IPS DF 19.7 (cell line): ENCODE results near the gene TFRC.
"Not testable (repeated sequence)": the region's sequence is repeated elsewhere in the genome, so short reads cannot be mapped to it uniquely, and the experiment has no call there.

Experiments used
- DNase-seq: peaks from one replicate; pipeline ENCODE4 v3.0.0-alpha.2; 2013; ENCODE audit warnings: low read depth, low spot score

The TFRC gene

GRCh38 chr3:196048922-196049598 is 32.8 kb downstream of the TFRC start:
- DNase-seq, result no peak

- no peak for DNase-seq
Observed at GRCh38 chr3:196047391-196048030, 34.4 kb downstream of the TFRC start.

GRCh38 chr3:196044513-196044912 is 37.4 kb downstream of the TFRC start:
- DNase-seq, result no peak

GRCh38 chr3:196042673-196043072 is 39.2 kb downstream of the TFRC start:
- DNase-seq, result no peak

GRCh38 chr3:196039359-196039758 is 42.5 kb downstream of the TFRC start:
- DNase-seq, result no peak

GRCh38 chr3:196026059-196026458 is 55.8 kb downstream of the TFRC start:
- DNase-seq, result not testable (repeated sequence)

- no peak for DNase-seq
Observed at GRCh38 chr3:196024968-196025367, 56.9 kb downstream of the TFRC start.

- no peak for DNase-seq
Observed at GRCh38 chr3:196023947-196024346, 57.9 kb downstream of the TFRC start.

GRCh38 chr3:196022499-196022878 is 59.4 kb downstream of the TFRC start:
- not testable (repeated sequence) for DNase-seq

- no peak for DNase-seq
Observed at GRCh38 chr3:196020373-196020772, 61.5 kb downstream of the TFRC start.

GRCh38 chr3:196019576-196019975 is 62.3 kb downstream of the TFRC start:
- not testable (repeated sequence) for DNase-seq

- not testable (repeated sequence) for DNase-seq
Observed at GRCh38 chr3:196018159-196018558, 63.7 kb downstream of the TFRC start.

GRCh38 chr3:196016485-196016884 is 65.4 kb downstream of the TFRC start:
- DNase-seq, result no peak

- DNase-seq, result no peak
Observed at GRCh38 chr3:196016059-196016458, 65.8 kb downstream of the TFRC start.

- no peak for DNase-seq
Observed at GRCh38 chr3:196013587-196014487, 68.1 kb downstream of the TFRC start.

- DNase-seq, result no peak
Observed at GRCh38 chr3:196012941-196013476, 68.9 kb downstream of the TFRC start.

- DNase-seq, result no peak
Observed at GRCh38 chr3:196012481-196012880, 69.4 kb downstream of the TFRC start.

GRCh38 chr3:196009456-196009855 is 72.4 kb downstream of the TFRC start:
- DNase-seq, result no peak

- no peak for DNase-seq
Observed at GRCh38 chr3:196008929-196009328, 73.0 kb downstream of the TFRC start.

- DNase-seq, result no peak
Observed at GRCh38 chr3:196008387-196008786, 73.5 kb downstream of the TFRC start.

- DNase-seq, result no peak
Observed at GRCh38 chr3:196007744-196008335, 74.0 kb downstream of the TFRC start.

- not testable (repeated sequence) for DNase-seq
Observed at GRCh38 chr3:196005338-196005737, 76.6 kb downstream of the TFRC start.
